Osteoblast (primary cell): ENCODE measurements around the gene GPBP1L1. TPM values are rescaled to one million over a fixed set of nuclear protein-coding genes. Genes with fewer than 3 reads are reported as not detected.
A peak's percentile ranks its signal among the peaks of the same experiment; 100 is the strongest.

ENCODE experiments used
- DNase-seq: peaks from one replicate; pipeline ENCODE4 v3.0.0; 2011; ENCODE audit warnings: low spot score, mixed read lengths; ENCODE audit not compliant: insufficient read length; ENCODE audit errors: missing footprints
- H2AFZ ChIP-seq: 2 replicates; pipeline ENCODE4 v1.6.0; 2011; ENCODE audit warnings: mild to moderate bottlenecking, low read length
- H3K27ac ChIP-seq: 2 replicates; pipeline ENCODE4 v1.5.1; 2011; ENCODE audit warnings: mild to moderate bottlenecking, low read depth, low read length, moderate library complexity
- H3K27me3 ChIP-seq: 2 replicates; pipeline ENCODE4 v1.6.0; 2012; ENCODE audit warnings: mild to moderate bottlenecking, control low read depth, inconsistent platforms, low read length, moderate library complexity; ENCODE audit not compliant: insufficient read depth
- H3K36me3 ChIP-seq: 2 replicates; pipeline ENCODE4 v1.5.1; 2011; ENCODE audit warnings: mild to moderate bottlenecking, low read length, control low read depth, moderate library complexity; ENCODE audit not compliant: insufficient read depth
- H3K4me1 ChIP-seq: 2 replicates; pipeline ENCODE4 v1.5.1; 2011; ENCODE audit warnings: mild to moderate bottlenecking, low read length, control low read depth, moderate library complexity; ENCODE audit not compliant: insufficient read depth
- H3K4me2 ChIP-seq: 2 replicates; pipeline ENCODE4 v1.6.0; 2011; ENCODE audit warnings: mild to moderate bottlenecking, low read length; ENCODE audit not compliant: insufficient read depth
- H3K4me3 ChIP-seq: fragments of 200-600 bp; sonication (generic); 3 replicates; pipeline ENCODE4 v1.5.1; 2012; ENCODE audit warnings: mild to moderate bottlenecking, low read length, inconsistent platforms; ENCODE audit not compliant: insufficient read depth
- H3K79me2 ChIP-seq: 2 replicates; pipeline ENCODE4 v1.6.0; 2012; ENCODE audit warnings: mild to moderate bottlenecking, low read length, control low read depth, inconsistent platforms; ENCODE audit not compliant: insufficient read depth
- H3K9me3 ChIP-seq: 2 replicates; pipeline ENCODE4 v1.5.1; 2011; ENCODE audit warnings: low read depth, low read length, control low read depth
- H4K20me1 ChIP-seq: 2 replicates; pipeline ENCODE4 v1.6.0; 2012; ENCODE audit warnings: mild to moderate bottlenecking, low read length, control low read depth; ENCODE audit not compliant: insufficient read depth
- total RNA-seq: library from RNA; depleted of rRNA; stranded (reverse); fragments of >200 nt; gene quantifications from 2 replicates; pipeline ENCODE4 v1.2.3, GENCODE V29; 2012
- TF ChIP-seq, protein P1 (sequence below): IDR thresholded peaks from 2 replicates; pipeline ENCODE4 v1.5.1; 2011; ENCODE audit warnings: mild to moderate bottlenecking, low read depth, low read length, moderate library complexity; ENCODE audit errors: extremely low read depth

The GPBP1L1 gene
- total RNA-seq, 1 donor: 97.4 TPM

DNA sequence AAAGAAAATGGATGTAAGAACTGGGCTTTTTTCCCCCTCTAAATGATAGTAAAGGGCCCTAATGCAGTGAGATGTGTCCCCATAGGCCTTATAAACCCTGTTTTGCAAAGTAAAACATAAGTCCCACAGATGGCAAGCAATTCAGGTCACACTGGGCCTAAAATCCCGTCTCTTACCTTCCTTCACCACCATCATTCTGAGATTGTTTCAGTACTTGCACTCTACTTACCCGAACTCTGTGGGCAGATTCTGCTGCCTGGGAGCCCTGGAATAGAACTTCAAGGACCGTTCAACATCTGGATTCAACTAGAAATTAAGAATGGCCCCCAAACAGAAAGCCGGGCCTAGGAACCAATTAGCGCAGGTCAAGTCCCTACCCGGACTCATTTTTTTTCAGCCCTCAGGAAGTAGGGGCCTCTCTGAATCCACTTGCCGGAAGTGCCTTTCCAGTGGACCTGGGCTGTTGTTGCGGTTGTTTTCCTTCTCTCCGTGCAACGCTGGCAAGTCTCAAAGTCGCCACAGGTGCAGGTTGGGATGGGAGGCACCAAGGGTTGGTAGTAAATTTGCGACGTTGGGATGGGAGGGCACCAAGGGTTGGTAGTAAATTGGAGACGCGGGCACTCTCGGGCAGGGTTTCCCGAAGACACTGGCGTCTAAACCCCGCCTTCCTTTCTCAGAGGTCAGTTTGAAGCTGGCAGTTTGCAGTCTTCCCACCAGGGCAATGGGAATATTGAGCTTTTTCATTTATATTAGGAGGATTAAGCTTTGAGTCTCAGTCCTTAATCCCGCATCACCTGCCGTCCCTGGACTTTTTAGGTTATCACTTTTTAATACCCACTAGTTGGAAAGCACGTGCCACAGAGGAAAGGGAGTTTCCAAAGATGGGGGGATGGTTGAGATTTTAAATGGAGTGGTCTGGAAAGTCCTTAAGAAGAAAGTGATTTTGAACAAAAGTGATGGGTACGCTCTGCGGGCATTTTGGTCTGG lies 1.7 kb upstream of the GPBP1L1 start, which contains the start of gene TMEM69:
Gene TMEM69, plus strand, starts transcription at position 428 of the 987 bp plus-strand sequence. CDS start 2,888 bp downstream, outside the sequence.
- H3K27ac ChIP-seq: peak within 1 kb of the TSS; percentile 95
- peak within 1 kb of the TSS; percentile 96 for H2AFZ ChIP-seq
- no peaks in the 10 kb centered on the region for H3K9me3 ChIP-seq
- peaks cover 4% of the 10 kb centered on the region for H3K36me3 ChIP-seq
- H3K27me3 ChIP-seq: no peaks in the 10 kb centered on the region
- TF ChIP-seq, protein P1, sequence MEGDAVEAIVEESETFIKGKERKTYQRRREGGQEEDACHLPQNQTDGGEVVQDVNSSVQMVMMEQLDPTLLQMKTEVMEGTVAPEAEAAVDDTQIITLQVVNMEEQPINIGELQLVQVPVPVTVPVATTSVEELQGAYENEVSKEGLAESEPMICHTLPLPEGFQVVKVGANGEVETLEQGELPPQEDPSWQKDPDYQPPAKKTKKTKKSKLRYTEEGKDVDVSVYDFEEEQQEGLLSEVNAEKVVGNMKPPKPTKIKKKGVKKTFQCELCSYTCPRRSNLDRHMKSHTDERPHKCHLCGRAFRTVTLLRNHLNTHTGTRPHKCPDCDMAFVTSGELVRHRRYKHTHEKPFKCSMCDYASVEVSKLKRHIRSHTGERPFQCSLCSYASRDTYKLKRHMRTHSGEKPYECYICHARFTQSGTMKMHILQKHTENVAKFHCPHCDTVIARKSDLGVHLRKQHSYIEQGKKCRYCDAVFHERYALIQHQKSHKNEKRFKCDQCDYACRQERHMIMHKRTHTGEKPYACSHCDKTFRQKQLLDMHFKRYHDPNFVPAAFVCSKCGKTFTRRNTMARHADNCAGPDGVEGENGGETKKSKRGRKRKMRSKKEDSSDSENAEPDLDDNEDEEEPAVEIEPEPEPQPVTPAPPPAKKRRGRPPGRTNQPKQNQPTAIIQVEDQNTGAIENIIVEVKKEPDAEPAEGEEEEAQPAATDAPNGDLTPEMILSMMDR: peak; percentile 20
- DNase-seq: peak; percentile 92
- H4K20me1 ChIP-seq: peaks cover 22% of the 10 kb centered on the region
- peak within 1 kb of the TSS; percentile 99 for H3K4me3 ChIP-seq
- peak within 1 kb of the TSS; percentile 75 for H3K4me2 ChIP-seq
- peaks cover 25% of the 10 kb centered on the region for H3K4me1 ChIP-seq
- peaks cover 70% of the 10 kb centered on the region for H3K79me2 ChIP-seq

DNA sequence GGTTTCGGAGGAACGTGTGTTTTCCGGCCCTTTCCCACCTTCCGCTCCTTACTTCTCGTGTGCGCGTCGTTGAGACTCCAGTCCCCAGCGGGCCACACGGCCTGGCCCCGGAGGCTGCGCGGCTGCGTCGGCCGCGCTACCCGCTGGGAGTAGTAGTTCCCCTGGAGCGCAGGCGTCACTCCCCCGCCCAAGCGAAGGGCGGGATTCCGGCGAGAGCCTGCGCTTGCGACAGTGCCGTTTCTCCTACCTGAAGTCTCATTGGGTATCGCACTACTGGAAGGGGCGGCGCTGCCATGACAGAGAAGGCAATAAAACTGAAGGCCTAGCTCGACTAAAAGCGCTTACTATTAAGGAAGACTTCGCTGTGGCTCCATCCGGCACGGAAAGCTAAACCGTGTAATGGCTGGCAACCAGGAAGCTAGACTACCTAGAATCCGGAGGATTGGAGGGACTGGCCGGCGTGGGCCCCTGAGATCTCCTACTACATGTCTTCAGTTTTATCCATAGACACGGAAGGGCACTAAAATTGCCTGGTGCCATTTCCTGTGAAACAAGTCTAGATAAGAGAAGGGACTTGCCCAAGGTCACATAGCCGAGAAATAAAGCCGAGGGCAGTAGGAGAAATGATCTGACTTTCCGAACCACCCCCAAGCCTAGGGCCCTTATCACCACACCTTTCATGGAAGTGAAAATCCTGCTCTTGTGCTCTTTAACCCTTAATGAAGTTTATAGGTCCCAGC lies 851 bp upstream of the GPBP1L1 start:
- peak overlapping the region; percentile 95 for H3K27ac ChIP-seq
- peak; percentile 98 for DNase-seq
- no peaks in the 10 kb centered on the region for H3K27me3 ChIP-seq
- peak overlapping the region; percentile 99 for H3K4me3 ChIP-seq
- peaks cover 78% of the 10 kb centered on the region for H3K79me2 ChIP-seq
- no peaks in the 10 kb centered on the region for H3K9me3 ChIP-seq
- no peaks in the 10 kb centered on the region for H3K36me3 ChIP-seq
- peak overlapping the region; percentile 75 for H3K4me2 ChIP-seq
- H4K20me1 ChIP-seq: peaks cover 30% of the 10 kb centered on the region
- TF ChIP-seq, protein P1: no peak
- H2AFZ ChIP-seq: peak overlapping the region; percentile 96
- peaks cover 25% of the 10 kb centered on the region for H3K4me1 ChIP-seq

DNA sequence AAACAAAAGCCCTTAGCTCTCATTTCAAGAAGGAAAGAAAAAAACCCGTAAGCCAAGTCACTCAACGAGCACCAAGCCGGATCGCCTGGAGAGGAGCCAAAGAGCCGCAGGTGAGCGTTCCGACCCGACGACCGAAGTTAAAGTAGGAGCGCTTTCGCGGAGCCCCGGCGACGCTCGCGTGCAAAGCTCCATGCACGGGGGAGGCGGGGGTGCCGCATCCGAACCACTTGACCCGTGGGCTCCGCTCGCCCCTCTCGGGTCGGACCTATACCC lies 382 bp downstream of the GPBP1L1 start:
- Histone ChIP-seq H3K79me2 (peaks cover 84% of the 10 kb centered on the region), H3K4me1 (peaks cover 25% of the 10 kb centered on the region), H3K9me3 (no peaks in the 10 kb centered on the region), H2AFZ (peak overlapping the region; percentile 95), H3K27ac (peak overlapping the region; percentile 95), H3K4me2 (peak overlapping the region; percentile 75), H3K4me3 (peak overlapping the region; percentile 99), H3K36me3 (no peaks in the 10 kb centered on the region), H4K20me1 (peaks cover 42% of the 10 kb centered on the region), H3K27me3 (no peaks in the 10 kb centered on the region)
- TF ChIP-seq, protein P1: no peak
- DNase-seq: no peak
